Ectodermal cell (in vitro differentiated cells): ENCODE data around the gene SH3RF2.

Experiments used
- H3K27ac ChIP-seq: 2 replicates; pipeline ENCODE4 v1.7.0; 2013; ENCODE audit warnings: mild to moderate bottlenecking, low read depth, low read length; ENCODE audit not compliant: insufficient read depth, poor library complexity, severe bottlenecking
- H3K27me3 ChIP-seq: 2 replicates; pipeline ENCODE4 v1.7.0; 2013; ENCODE audit warnings: mild to moderate bottlenecking, low read length; ENCODE audit not compliant: insufficient read depth, control insufficient read depth, poor library complexity, severe bottlenecking
- H3K36me3 ChIP-seq: one replicate; pipeline ENCODE4 v1.7.0; 2013; ENCODE audit warnings: low read length; ENCODE audit not compliant: control insufficient read depth, insufficient read depth
- H3K4me1 ChIP-seq: one replicate; pipeline ENCODE4 v1.7.0; 2013; ENCODE audit warnings: low read length; ENCODE audit not compliant: control insufficient read depth, insufficient read depth
- H3K4me3 ChIP-seq: 2 replicates; pipeline ENCODE4 v1.7.0; 2013; ENCODE audit warnings: low read depth, low read length, control low read depth; ENCODE audit not compliant: insufficient read depth
- H3K9me3 ChIP-seq: 2 replicates; pipeline ENCODE4 v1.7.0; 2013; ENCODE audit warnings: mild to moderate bottlenecking, low read length, moderate library complexity; ENCODE audit not compliant: control insufficient read depth
- WGBS, 2 experiments: methylation state at CpG; one replicate each; pipeline ENCODE4 v1.1.7; 2013; ENCODE audit warnings: missing lambda C conversion rate in 2 of 2; 5-methylcytosine and 5-hydroxymethylcytosine counted together

SH3RF2 gene

DNA sequence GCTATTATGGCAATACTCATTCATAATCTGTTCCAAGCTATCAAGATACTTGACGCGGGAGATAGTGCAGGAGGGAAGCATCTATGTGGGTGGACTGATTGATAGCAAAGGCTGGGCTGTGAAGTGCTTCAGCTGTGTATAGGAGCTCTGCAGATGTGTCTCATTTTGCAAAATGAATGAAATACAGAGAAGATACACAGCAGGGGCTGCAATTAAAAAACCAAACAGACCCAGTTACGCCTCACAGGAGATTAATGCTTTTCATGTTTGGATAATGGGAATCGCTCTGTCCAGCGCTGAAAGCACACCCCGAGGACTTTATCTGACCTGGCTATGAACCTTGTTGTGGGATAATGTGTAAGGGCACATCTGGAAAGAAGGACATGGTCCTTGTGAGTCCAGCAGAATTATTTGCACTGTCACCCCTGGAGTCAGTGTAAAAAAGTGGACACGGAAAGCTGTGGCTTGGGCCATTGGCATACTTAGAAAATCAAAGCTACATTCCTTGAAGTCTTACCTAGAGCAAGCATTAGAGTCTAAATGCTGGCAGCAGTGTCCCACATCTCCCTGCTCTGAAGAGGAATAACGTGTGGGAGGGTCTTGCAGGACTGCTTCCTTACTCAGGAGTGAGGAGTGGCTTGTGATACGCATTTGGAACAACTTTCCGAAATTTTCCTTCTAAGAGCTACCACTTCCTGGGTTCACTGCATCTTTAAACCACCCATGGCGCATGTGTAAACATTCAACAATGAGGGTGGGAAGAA is 2.6 kb downstream of the SH3RF2 start:
- Histone ChIP-seq H3K4me1 (peaks cover 42% of the 10 kb centered on the region), H3K36me3 (no peaks in the 10 kb centered on the region), H3K27ac (no peak overlapping the region), H3K9me3 (no peaks in the 10 kb centered on the region), H3K27me3 (no peaks in the 10 kb centered on the region), H3K4me3 (no peak overlapping the region)
- WGBS, 2 experiments: 80 to 87% methylated on average over 11 of the region's 11 CpGs

DNA sequence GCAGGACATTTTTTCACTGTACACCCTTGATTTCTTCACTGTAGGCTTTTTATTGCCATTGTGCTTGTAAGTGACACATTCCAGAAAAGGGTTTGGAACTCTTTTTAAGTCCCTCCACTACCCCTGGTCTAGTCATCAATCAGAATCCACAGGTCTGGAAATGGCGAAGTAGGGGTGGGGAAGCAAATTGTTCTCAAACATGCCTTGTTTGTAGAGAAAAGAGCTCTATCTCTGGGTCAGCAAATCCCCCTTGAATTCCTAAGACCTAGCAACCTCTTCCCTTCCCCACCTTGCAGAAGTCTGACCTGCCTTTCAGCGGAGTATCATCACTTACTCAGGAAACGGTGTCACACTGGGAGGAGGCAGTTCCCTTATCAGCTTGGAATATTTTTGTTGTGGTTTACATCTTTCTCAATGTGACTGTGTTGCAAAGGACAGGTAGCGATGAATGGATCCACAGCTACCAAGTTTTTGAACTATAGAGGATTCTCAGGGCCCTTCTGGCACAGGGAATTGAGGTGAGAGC is 3.2 kb downstream of the SH3RF2 start:
- WGBS, 2 experiments: 81 to 84% methylated on average over 4 of the region's 4 CpGs
- H3K27ac ChIP-seq: no peak overlapping the region
- H3K4me1 ChIP-seq: peaks cover 40% of the 10 kb centered on the region
- no peaks in the 10 kb centered on the region for H3K36me3 ChIP-seq
- no peaks in the 10 kb centered on the region for H3K9me3 ChIP-seq
- H3K4me3 ChIP-seq: no peak overlapping the region
- no peaks in the 10 kb centered on the region for H3K27me3 ChIP-seq

DNA sequence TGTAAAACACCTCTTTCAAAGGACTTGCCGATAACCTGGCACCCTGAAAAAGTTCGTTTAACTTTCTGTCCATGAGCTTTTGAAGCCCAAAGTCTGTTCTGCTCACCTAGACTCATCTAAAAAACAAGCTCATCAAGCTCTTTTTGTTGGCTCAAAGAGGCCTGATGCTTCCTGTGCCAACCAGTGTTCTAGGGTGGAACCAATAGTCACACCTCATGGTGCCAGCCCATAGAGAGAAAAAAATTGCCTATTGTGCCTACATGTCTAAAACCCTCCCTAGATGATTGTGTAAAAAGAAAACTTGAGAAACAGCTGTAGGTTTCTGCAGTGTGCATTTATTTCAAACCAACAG is 4.7 kb downstream of the SH3RF2 start:
- Histone ChIP-seq H3K27me3 (no peaks in the 10 kb centered on the region), H3K36me3 (no peaks in the 10 kb centered on the region), H3K4me3 (no peak overlapping the region), H3K4me1 (peaks cover 31% of the 10 kb centered on the region), H3K9me3 (no peaks in the 10 kb centered on the region), H3K27ac (no peak overlapping the region)
- 92 to 96% methylated on average over 2 of the region's 2 CpGs for WGBS, 2 experiments

DNA sequence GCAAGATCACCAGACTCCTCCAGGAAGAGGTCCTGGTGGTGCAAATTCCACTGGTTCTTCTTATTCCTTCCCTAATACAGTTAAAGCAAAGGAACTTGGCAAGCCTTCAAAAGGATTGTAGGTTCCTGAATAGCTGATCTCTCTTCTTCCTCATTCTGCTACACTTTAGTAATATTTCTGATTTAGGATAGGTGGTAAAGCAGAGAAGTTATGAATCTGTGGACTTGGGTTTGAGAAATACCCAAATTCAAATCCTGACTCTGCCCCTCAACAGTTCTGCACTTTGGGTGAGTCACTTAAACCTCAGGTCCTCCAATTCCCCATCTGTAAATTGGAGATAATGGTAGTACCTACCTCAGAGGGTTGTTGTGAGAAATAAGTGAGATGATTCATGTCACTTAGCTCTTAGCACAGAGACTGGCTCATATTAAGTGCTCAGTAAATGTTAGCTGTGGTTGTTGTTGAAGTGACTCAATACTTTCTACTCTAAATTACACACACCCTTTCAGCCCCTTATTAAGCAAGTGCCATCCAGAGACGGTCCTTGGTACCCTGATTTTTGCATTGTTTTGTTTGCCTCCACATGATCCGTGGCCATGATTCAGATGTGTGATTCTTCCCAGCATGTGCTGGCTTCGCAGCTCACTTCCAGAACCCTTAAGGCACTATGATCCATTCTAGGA is 5.2 kb downstream of the SH3RF2 start:
- Histone ChIP-seq H3K27ac (no peak overlapping the region), H3K4me3 (no peak overlapping the region)
- WGBS, 2 experiments: 79 to 92% methylated on average over 3 of the region's 3 CpGs

DNA sequence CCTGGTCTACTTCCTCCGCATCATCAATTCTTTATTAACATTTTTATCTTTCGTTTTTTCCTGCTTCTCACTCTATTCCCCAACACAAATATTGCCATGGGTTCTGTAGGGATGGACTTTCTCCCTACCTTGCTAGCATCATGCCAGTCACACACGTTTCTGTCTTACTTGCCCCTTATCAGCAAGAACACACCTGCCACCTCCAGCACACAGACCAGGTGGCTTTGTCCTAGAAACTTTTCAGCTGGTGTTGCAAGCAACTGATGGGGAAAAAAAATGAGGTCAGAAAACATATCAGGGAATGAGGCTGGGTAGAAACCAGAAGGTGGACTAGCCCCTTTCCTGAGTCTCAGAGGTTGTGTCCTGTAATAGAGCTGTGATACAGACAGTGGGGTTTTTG is 5.8 kb downstream of the SH3RF2 start:
- WGBS, 2 experiments: 88 to 91% methylated on average over 3 of the region's 3 CpGs
- Histone ChIP-seq H3K4me1 (peaks cover 23% of the 10 kb centered on the region), H3K4me3 (no peak overlapping the region), H3K27ac (no peak overlapping the region), H3K36me3 (no peaks in the 10 kb centered on the region), H3K9me3 (no peaks in the 10 kb centered on the region), H3K27me3 (no peaks in the 10 kb centered on the region)

More for the DNA sequence above, 5.2 kb downstream of the SH3RF2 start:
- Histone ChIP-seq H3K27me3 (no peaks in the 10 kb centered on the region), H3K36me3 (no peaks in the 10 kb centered on the region), H3K9me3 (no peaks in the 10 kb centered on the region), H3K4me1 (peaks cover 28% of the 10 kb centered on the region)

DNA sequence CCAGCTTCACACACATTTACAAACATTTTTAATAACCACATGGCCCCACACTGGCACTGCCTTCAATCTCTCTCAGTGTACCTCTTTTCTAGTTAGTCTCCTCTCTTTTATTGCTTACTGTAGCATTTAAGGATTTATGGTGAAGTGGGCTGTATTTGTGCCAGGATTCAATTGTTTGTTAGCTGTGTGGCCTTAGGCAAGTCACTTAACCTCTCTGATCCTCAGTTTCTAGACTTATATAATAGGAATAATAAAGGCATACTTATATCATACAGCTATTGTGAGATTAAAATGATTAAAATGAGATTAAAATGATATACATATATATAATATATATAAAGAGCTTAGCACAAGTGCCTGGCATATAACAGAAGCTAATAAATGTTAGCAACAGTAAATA is 6.4 kb downstream of the SH3RF2 start:
- Histone ChIP-seq H3K9me3 (no peaks in the 10 kb centered on the region), H3K27me3 (no peaks in the 10 kb centered on the region), H3K4me1 (peaks cover 18% of the 10 kb centered on the region), H3K4me3 (no peak overlapping the region), H3K36me3 (no peaks in the 10 kb centered on the region), H3K27ac (no peak overlapping the region)

DNA sequence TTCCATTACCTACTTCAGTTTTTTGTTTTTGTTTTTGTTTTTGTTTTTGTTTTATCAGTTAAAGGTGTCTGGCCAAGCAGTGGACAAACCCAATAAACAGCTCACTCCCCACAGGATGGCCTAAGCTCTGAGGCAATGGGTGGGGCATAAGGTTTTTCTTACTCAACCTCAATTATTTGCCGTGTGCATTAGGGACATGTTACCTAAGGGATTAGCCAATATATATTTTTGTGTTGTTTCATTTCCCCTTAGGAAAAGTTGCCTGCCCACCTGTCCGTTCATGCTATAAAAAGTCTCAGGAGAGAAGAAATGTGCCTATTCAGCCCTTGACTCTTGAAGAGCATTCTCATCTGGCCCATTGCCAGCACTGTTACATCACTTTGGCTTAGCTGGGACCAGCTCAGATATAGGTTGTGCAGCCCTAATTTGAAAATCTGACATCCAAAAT is 7.3 kb downstream of the SH3RF2 start:
- Histone ChIP-seq H3K27ac (no peak overlapping the region), H3K4me1 (peaks cover 10% of the 10 kb centered on the region), H3K27me3 (no peaks in the 10 kb centered on the region), H3K36me3 (no peaks in the 10 kb centered on the region), H3K4me3 (no peak overlapping the region), H3K9me3 (no peaks in the 10 kb centered on the region)
- 93 to 100% methylated on average over 2 of the region's 2 CpGs for WGBS, 2 experiments

DNA sequence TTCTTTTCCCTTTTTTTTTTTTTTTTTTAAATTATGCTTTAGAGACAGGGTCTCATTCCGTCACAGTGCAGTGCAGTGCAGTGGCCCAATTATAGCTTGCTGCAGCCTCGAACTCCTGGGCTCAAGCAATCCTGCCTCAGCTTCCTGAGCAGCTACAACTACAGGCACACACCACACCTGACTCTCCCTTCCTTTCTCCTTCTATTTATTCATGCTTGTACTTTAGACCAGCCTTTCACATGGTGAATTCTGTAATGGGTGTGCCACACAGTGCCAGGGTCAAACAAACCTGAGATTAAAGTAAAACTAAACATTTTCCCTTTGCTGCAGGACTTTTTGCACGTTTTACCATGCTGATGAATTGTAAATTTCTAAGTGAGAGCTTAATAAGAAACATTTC is 8.0 kb downstream of the SH3RF2 start:
- no peaks in the 10 kb centered on the region for H3K36me3 ChIP-seq
- no peak overlapping the region for H3K4me3 ChIP-seq
- 81 to 88% methylated on average over 3 of the region's 3 CpGs for WGBS, 2 experiments
- no peaks in the 10 kb centered on the region for H3K9me3 ChIP-seq
- no peaks in the 10 kb centered on the region for H3K27me3 ChIP-seq
- H3K27ac ChIP-seq: no peak overlapping the region
- H3K4me1 ChIP-seq: peaks cover 10% of the 10 kb centered on the region

DNA sequence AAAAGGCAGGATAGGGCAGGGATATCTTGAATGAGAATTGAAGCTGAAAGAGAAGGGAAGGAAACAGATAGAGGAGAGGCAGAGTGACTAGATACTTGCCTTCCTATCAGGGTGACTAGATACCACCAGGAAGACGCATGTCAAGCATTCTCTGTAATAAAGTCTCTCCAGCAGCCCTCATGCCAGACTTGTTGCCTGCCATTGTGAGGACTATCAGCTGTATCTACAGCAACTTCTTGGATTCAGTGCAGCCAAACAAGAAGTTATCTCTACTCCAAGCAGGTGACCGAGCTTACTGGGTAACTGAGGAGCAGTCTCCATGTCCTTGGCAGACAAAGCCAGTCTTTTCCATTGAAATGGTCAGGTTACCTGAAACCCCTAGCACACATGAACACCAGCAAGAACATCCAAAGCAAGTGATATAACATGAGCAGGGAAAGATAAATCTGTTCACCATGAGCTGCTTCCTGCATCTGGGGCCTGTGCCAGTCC is 9.3 kb downstream of the SH3RF2 start:
- Histone ChIP-seq H3K9me3 (no peaks in the 10 kb centered on the region), H3K36me3 (no peaks in the 10 kb centered on the region), H3K27ac (no peak overlapping the region), H3K27me3 (no peaks in the 10 kb centered on the region), H3K4me3 (no peak overlapping the region), H3K4me1 (peaks cover 11% of the 10 kb centered on the region)
- WGBS, 2 experiments: 94 to 95% methylated on average over 2 of the region's 2 CpGs

DNA sequence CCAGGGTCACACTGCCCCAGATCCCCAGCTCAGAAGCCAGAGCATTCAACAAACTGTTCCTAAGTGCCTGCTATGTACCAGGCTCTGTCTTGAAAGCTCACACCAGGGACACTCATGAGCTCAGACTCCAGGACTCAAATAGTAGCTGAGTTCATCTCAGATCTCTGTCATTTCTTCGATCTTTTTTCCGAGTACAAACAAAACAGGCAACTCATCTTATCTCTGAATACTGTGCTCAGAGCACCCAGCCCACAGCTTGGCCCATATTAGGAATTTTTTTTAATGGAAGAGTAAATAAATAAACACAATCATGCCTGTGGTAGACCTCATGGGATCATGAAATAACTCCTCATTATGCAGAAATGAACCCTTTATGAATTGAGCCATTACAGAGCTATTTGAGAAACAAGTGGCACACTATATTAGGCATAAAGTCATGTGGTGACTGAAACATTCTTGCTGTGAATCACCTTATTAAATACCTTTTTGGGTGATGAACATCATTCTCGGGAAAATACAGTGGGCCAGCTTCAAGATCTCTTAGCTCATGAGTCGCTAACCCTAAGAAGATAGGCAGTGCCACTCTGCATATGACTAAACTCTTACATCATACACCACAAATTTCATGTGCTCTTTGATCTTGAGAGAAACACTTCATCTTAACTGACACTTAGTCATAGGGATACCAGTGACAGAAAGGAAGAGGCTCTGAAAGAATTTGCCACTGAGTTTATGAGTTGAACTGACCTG is 9.9 kb downstream of the SH3RF2 start:
- Histone ChIP-seq H3K27me3 (no peaks in the 10 kb centered on the region), H3K36me3 (no peaks in the 10 kb centered on the region), H3K9me3 (no peaks in the 10 kb centered on the region), H3K4me3 (no peak overlapping the region), H3K27ac (no peak overlapping the region), H3K4me1 (peaks cover 15% of the 10 kb centered on the region)
- 93 to 98% methylated on average over 4 of the region's 4 CpGs for WGBS, 2 experiments
